Calu3 (cell line): ENCODE measurements around the gene CIB2. TPM values are rescaled to one million over a fixed set of nuclear protein-coding genes. Genes with fewer than 3 reads are reported as not detected.

ENCODE experiments used
- BruUV-seq: library from RNA; stranded (reverse); fragments of 400-500 nt; replicated peaks from 2 replicates; lab custom pipeline; 2021; lab: Mats Ljungman, UMichigan
- CTCF ChIA-PET: fragments of 300-600 bp; sonication (Branson Sonifier 250); formaldehyde crosslinking; loops from one replicate; lab custom pipeline; 2022; ENCODE audit warnings: antibody characterized with exemption; lab: Charles Lee
- DNase-seq: peaks from one replicate; pipeline ENCODE4 v3.0.0; 2022
- H3K27ac Mint-ChIP-seq: one replicate; pipeline ENCODE4 v1.8.0; 2022; ENCODE audit warnings: mixed read lengths; ENCODE audit not compliant: unreplicated experiment
- H3K27me3 Mint-ChIP-seq: one replicate; pipeline ENCODE4 v1.8.0; 2022; ENCODE audit warnings: mixed read lengths; ENCODE audit not compliant: unreplicated experiment
- H3K36me3 Mint-ChIP-seq: one replicate; pipeline ENCODE4 v1.8.0; 2022; ENCODE audit warnings: mild to moderate bottlenecking, moderate library complexity, mixed read lengths; ENCODE audit not compliant: insufficient read depth, unreplicated experiment
- H3K4me1 Mint-ChIP-seq: one replicate; pipeline ENCODE4 v1.8.0; 2022; ENCODE audit warnings: mild to moderate bottlenecking, low read depth, mixed read lengths; ENCODE audit not compliant: unreplicated experiment
- H3K4me3 Mint-ChIP-seq: one replicate; pipeline ENCODE4 v1.8.0; 2022; ENCODE audit warnings: mild to moderate bottlenecking, low read depth, moderate library complexity, mixed read lengths; ENCODE audit not compliant: unreplicated experiment
- H3K9me3 Mint-ChIP-seq: one replicate; pipeline ENCODE4 v1.8.0; 2022; ENCODE audit warnings: low read depth, mixed read lengths; ENCODE audit not compliant: unreplicated experiment
- CTCF ChIP-seq: fragments of 200-600 bp; IDR thresholded peaks from one replicate; pipeline ENCODE4 v1.8.0; 2022; ENCODE audit warnings: antibody characterized with exemption; ENCODE audit not compliant: unreplicated experiment
- intact Hi-C: fragments of 100-400 bp; cut with micrococcal nuclease; formaldehyde crosslinking; loops from one replicate; pipeline ENCODE4 v1.10.0; 2022; ENCODE audit not compliant: unreplicated experiment
- total RNA-seq: library from RNA; stranded (reverse); gene quantifications from 2 replicates; pipeline ENCODE4 v1.2.3, GENCODE V29; 2022

CIB2 gene
- total RNA-seq, 1 experiment from 2014 or later: 15.7 TPM

- H3K36me3 Mint-ChIP-seq: peaks cover 4% of the 10 kb centered on the region
- no peak for DNase-seq
- no peak overlapping the region for H3K4me3 Mint-ChIP-seq
- no peaks in the 10 kb centered on the region for H3K27me3 Mint-ChIP-seq
- no peak for TF ChIP-seq CTCF
- H3K4me1 Mint-ChIP-seq: peaks cover 21% of the 10 kb centered on the region
- intact Hi-C loops: no loop called here
- no TSS peak for BruUV-seq
- H3K9me3 Mint-ChIP-seq: no peaks in the 10 kb centered on the region
- no peak overlapping the region for H3K27ac Mint-ChIP-seq
- CTCF ChIA-PET: no interaction called here
Observed at GRCh38 chr15:78125267-78125666, 6.0 kb downstream of the CIB2 start.

- H3K4me1 Mint-ChIP-seq: no peaks in the 10 kb centered on the region
- CTCF ChIA-PET: no interaction called here
- BruUV-seq: no TSS peak
- no peaks in the 10 kb centered on the region for H3K36me3 Mint-ChIP-seq
- intact Hi-C loops: no loop called here
- no peaks in the 10 kb centered on the region for H3K9me3 Mint-ChIP-seq
- H3K27me3 Mint-ChIP-seq: no peaks in the 10 kb centered on the region
- H3K4me3 Mint-ChIP-seq: no peak overlapping the region
- H3K27ac Mint-ChIP-seq: no peak overlapping the region
- TF ChIP-seq CTCF: no peak
- no peak for DNase-seq
Observed at GRCh38 chr15:78120523-78120922, 10.7 kb downstream of the CIB2 start.

GRCh38 chr15:78112551-78112950 is 18.7 kb downstream of the CIB2 start:
- Mint-ChIP-seq H3K27me3 (no peaks in the 10 kb centered on the region), H3K36me3 (peaks cover 4% of the 10 kb centered on the region), H3K4me3 (no peak overlapping the region), H3K4me1 (peaks cover 8% of the 10 kb centered on the region), H3K9me3 (no peaks in the 10 kb centered on the region), H3K27ac (no peak overlapping the region)
- no TSS peak for BruUV-seq
- intact Hi-C loops: no loop called here
- no peak for TF ChIP-seq CTCF
- no peak for DNase-seq
- CTCF ChIA-PET: interaction anchor here (0.6 to 3.5 kb wide), 8 partner anchors 8 to 153 kb away, joined by 3 to 33 read pairs (median 4); no protein-coding TSS in a partner anchor

- H3K4me3 Mint-ChIP-seq: no peak overlapping the region
- H3K9me3 Mint-ChIP-seq: no peaks in the 10 kb centered on the region
- H3K4me1 Mint-ChIP-seq: peaks cover 8% of the 10 kb centered on the region
- peaks cover 4% of the 10 kb centered on the region for H3K36me3 Mint-ChIP-seq
- no peak for TF ChIP-seq CTCF
- CTCF ChIA-PET: interaction anchor here (0.9 to 3.5 kb wide), 3 partner anchors 84 to 152 kb away, joined by 3 to 33 read pairs (median 15); no protein-coding TSS in a partner anchor
- no peaks in the 10 kb centered on the region for H3K27me3 Mint-ChIP-seq
- no peak overlapping the region for H3K27ac Mint-ChIP-seq
- intact Hi-C loops: no loop called here
- no TSS peak for BruUV-seq
- no peak for DNase-seq
Observed at GRCh38 chr15:78111788-78112187, 19.5 kb downstream of the CIB2 start.
